Activated CD4-positive, alpha-beta T cell treated with anti-CD3 and anti-CD28 coated beads for 4 hours (primary cell): ENCODE results near the gene GSTM4.
A peak's percentile ranks its signal among the peaks of the same experiment; 100 is the strongest.
"Not testable (repeated sequence)": the region's sequence is repeated elsewhere in the genome, so short reads cannot be mapped to it uniquely, and the experiment has no call there.

Source experiments
- DNase-seq, 2 donors: peaks; one replicate each; pipeline ENCODE4 v3.0.0-alpha.2; 2020

The GSTM4 gene

GRCh38 chr1:109639841-109640184, 16.1 kb upstream of the GSTM4 start:
- DNase-seq, result no peak

DNA sequence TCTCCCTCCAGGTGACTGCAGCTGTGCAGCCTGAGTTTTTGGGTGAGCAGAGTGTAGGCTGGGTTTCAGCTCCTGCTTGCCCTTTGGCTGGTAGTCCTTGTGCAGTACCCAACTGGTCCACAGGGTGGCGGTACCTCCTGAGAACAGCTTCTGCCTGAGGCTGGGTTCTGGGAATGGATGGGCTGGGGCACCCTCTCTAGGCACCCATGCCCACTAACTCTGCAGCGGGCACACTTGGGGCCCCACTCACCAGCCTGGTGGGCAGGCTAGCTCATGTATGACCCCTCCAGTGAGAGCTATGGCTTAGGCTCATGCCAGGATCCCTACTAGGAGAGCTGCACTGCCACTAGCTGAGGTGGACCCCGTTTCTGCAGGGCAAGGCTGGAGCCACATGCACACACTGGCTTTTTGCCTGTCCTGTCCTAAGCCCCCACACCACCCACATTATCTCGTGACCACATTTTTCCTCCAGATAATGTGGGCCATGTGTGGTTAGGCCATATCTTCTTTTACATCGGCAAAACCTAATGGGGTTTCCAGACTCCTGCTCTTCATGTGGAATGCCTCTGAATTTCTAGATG, 15.5 kb upstream of the GSTM4 start:
- DNase-seq, result peak; percentile 79 to 94

DNA sequence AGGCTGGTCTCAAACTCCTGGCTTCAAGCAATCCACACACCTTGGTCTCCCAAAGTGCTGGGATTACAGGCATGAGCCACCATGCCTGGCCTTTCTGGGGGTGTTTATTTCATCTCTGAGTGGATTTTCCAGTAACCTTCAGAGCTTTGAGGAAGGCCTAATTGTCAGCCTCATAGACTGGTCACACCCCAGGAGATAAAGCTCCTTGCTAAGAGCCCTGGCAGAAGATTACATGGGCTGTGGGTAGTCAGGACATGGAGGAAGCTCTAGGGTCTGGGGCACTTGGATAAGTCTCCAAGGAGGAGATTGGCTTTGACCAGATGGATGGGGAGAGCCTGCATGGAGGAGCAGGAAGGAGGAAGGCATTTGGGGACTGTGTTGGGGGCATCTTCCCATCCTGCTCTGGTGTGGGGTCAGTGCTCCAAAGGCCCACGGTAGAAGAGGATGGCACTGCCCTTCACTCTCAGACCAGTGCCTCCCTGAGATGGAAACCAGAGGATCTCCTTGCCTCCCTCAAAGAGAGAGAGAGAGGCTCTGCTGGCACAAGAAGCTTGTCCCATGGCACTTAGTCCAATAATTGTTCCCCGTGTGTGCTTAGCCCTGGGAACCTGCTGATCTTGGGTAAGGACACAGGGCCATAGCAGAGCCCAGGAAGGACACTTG, 14.7 kb upstream of the GSTM4 start:
- DNase-seq, result no peak

- no peak for DNase-seq
Observed at GRCh38 chr1:109641861-109642260, 14.0 kb upstream of the GSTM4 start.

- DNase-seq, result no peak
Observed at GRCh38 chr1:109642626-109643025, 13.3 kb upstream of the GSTM4 start.

GRCh38 chr1:109643385-109644230, 12.3 kb upstream of the GSTM4 start:
- peak; percentile 82 to 88 for DNase-seq

DNA sequence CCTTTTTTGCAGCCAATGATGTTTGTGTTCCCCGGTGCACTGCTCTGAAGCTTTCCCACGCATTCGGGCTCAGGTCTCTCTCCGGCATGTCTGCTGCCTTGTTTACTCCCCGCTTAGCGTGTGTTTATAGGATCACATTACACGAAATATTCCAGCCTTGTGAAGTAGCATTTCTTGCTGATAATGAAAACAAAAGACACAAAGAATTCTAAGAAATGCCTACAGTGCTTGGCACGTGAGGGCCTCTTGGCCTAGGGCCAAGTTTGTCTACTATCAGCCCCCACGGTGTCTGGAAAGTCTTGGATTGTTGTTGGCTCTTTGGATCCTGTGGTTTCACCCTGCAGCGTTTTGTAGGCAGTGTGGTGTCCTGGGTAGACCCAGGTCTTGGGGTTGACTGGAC, 11.2 kb upstream of the GSTM4 start:
- DNase-seq, result no peak

GRCh38 chr1:109649491-109649914, 6.4 kb upstream of the GSTM4 start:
- no peak for DNase-seq

DNA sequence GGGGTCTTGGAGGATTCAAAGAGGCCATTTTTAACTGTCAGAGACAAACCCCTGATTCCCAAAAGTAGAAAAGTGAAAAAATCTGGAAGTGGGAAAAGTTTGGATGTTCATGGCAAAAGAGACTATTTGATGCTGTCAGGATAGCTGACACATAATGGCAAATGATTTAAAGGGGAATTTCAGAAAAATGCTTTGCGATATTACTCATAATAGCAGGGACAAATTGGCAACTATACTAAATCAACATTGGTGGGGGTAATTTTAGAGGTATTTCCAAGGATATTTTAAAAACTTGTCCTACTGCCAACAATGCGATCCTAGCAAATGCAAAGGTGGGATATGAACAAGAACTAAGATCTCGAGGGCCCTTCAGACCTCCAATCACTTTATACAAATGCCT, 5.3 kb upstream of the GSTM4 start:
- no peak for DNase-seq

GRCh38 chr1:109652402-109652801, 3.5 kb upstream of the GSTM4 start:
- DNase-seq, result no peak

DNA sequence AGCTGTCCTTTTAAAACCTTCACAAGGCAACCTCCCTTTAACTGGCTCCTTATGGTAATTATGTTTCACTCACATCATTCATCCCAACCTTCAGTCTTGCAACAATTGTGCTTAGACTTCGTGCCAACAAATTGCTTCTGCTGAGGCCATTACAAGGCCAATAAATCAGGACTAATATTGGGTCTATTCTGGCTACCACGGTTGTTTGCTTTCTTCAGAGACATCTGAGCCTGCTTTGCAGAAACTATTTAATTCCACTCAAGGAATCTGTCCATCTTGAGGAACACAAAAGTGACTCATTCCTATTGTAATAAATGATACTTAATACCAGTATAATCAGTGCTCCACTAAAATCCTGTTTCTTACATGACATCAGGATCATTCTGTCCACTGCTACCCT, 2.6 kb upstream of the GSTM4 start:
- no peak for DNase-seq

DNA sequence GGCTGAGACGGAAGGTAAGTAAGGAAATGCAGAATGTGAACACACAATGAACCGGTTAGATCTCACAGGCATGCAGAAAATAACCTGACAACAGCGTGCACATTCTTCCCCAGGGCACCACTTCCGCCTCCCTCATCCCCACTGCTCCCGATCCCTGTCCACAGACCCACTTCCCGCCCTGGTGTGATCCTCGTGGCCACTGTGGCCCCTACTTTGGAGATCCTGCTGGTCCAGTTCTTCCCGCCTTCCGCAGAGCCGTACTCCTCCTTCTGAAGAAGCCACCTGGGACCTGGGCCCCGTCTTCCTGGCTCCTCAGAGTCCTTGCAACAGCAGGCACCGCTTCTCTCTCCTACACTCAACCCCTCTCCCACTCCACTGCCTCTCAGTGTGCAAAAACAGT, 1.4 kb upstream of the GSTM4 start:
- no peak for DNase-seq

DNA sequence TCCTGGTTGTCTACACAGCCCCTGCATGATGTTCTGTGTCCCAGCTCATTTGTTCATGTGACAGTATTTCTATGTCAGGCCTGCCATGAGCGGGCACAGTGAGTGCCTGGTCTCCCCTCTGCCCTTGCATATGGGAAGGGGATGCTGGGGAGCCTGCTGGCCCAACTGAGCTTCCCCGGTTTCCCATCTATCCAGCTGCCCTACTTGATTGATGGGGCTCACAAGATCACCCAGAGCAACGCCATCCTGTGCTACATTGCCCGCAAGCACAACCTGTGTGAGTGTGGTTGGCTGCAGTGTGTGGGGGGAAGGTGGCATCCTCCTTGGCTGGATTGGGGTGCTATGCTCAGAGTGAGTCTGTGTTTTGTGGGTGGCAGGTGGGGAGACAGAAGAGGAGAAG, 1.5 kb downstream of the GSTM4 start:
- no peak for DNase-seq

DNA sequence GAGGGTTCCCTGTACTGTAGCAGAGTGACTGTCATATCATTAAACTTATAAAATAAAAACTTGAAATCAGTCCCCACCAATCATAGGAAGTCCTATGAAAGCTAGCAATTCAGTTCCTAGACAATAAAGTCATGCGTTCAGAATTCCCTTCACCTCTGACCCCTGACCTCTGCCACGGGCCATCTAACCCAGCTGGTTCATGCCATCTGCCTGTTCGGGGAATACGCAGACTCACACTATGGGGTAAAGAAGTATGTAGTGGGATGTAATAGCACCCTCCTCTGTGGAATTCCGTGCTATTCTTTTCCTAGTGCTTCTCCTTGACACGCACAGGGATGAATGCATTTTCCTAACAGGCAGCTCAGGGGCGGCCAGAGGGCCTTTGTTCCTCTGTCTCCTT, 2.1 kb downstream of the GSTM4 start:
- no peak for DNase-seq

- DNase-seq, result no peak
Observed at GRCh38 chr1:109658533-109659042, 2.7 kb downstream of the GSTM4 start.

DNA sequence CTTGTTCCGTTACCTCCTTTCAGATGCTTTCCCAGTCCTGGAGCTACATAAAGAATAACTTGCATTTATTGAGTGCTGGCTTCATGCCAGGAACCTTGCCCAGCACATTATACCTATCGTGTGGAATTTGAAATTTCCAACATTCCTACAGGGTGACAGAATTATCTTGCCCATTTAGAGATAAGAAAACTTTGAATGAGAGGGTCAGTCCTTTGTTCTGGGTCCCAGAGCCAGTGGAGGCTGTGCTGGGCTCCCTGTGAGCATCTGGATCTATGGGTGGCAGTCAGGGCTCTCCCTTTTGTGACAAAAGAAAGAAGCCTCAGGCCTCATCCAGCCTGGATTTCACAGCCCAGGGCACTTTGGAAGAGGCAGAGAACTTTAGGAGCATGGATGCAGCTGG, 3.2 kb downstream of the GSTM4 start:
- DNase-seq, result no peak

GRCh38 chr1:109659997-109660690, 4.2 kb downstream of the GSTM4 start:
- DNase-seq, result no peak

DNA sequence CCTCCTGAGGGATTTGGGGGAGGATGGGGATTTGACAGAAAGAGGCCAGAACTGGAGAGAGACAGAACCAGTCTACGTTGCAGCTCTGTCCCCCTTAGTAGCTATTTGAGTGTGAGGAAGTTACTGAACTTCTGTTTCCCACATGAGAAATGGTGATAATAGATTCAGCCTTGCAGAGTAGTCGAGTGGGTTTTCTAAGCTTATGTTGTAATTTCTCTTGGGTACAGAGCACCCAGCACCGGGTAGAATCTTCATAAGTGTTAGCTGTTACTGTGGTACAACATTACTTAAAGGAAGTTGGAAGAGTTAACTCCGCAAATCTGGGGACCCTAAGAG, 4.8 kb downstream of the GSTM4 start:
- not testable (repeated sequence) for DNase-seq

- no peak for DNase-seq
Observed at GRCh38 chr1:109661391-109661790, 5.5 kb downstream of the GSTM4 start.

GRCh38 chr1:109664671-109665070, 8.8 kb downstream of the GSTM4 start:
- DNase-seq, result no peak

DNA sequence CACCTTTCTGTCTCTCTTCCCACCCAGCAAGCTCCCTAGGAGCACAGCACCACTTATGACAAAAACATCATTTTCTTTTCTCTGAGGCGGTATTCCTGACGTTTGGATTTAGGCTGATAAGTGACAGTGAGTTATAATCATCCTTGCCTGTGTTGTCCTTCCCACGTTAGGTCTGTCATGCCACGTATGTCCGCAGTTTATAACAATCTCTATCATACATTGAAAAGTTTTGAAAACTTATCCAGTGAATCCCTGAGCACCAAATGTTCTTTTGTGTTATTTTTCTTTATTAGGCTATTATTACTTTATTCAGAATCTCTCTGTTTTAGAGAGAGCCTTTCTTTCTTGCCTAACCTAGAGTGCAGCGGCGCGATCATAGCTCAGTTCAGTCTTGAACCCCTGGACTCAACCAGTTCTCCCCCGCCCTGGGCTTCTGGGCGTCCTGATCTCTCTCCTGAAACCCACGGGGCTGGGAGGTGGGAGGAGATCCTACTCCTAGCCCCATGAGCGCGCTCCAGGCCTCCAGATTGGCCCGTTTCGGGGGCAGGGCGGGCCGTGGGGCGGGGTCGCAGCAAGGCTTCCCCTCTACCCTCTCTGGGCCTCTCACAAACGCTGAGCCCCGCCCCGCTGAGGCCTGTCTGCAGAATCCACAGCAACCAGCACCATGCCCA, 11.7 kb downstream of the GSTM4 start, which contains the start of gene GSTM2:
Gene GSTM2, plus strand, starts transcription at position 606 of the 671 bp plus-strand sequence. Its CDS starts 59 bp downstream, at position 665.
- peak; percentile 73 to 82 for DNase-seq

- DNase-seq, result no peak
Observed at GRCh38 chr1:109668123-109668775, 12.3 kb downstream of the GSTM4 start.
